Hematopoietic multipotent progenitor cell treated with erythropoietin and hydrocortisone succinate and interleukin-3 and kit ligand, for 15 days (in vitro differentiated cells): ENCODE data around the gene CABLES1.
"Not testable (repeated sequence)": the region's sequence is repeated elsewhere in the genome, so short reads cannot be mapped to it uniquely, and the experiment has no call there.

Source experiments
- DNase-seq: peaks from one replicate; pipeline ENCODE4 v3.0.0-alpha.2; 2015; ENCODE audit warnings: low spot score

Gene CABLES1

GRCh38 chr18:23241833-23242496 lies 106.7 kb downstream of the CABLES1 start:
- not testable (repeated sequence) for DNase-seq

- DNase-seq: no peak
These were observed 107.9 kb downstream of the CABLES1 start for GRCh38 chr18:23243178-23243577.

DNA sequence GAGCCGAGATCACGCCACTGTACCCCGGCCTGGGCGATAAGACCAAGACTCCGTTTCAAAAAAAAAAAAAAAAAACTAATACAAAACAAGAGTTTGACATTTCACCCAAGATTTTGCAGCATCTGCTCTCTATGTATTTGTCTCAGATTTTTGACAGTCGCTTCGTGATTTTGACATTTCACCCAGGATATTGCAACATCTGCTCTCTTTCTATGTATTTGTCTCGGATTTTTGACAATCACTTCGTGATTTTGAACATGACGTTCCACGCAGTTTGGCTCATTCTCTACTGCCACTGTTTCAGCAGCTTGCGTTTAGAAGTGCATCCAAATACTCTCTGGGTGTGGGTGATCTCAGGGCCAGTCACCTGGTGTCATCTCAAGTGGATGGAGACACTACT lies 108.5 kb downstream of the CABLES1 start:
- DNase-seq: no peak

DNA sequence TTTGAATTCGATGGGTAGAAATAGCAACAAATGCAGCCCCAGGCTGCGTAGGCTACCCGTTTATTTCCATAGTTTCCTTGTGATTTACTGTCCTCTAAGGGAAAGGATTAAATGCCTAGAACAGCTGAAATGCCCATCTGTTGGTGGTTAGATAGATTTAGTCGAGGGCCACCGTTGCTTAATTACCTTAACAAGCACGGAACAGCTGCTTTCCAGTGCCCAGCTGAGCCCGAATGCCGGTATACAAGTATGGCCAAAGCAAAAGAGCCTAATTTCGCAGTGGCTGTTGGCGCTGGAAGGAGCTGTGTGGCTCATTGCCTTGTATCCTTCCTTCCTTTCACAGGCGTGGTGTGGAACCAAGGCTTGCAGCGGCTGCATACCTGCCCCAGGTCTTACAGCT lies 109.1 kb downstream of the CABLES1 start:
- DNase-seq: no peak

GRCh38 chr18:23245461-23245860 lies 110.2 kb downstream of the CABLES1 start:
- DNase-seq: no peak

GRCh38 chr18:23247331-23247730 lies 112.0 kb downstream of the CABLES1 start:
- DNase-seq: no peak

- DNase-seq: no peak
These were observed 112.6 kb downstream of the CABLES1 start for GRCh38 chr18:23247896-23248295.

- DNase-seq: no peak
These were observed 113.5 kb downstream of the CABLES1 start for GRCh38 chr18:23248826-23249225.

DNA sequence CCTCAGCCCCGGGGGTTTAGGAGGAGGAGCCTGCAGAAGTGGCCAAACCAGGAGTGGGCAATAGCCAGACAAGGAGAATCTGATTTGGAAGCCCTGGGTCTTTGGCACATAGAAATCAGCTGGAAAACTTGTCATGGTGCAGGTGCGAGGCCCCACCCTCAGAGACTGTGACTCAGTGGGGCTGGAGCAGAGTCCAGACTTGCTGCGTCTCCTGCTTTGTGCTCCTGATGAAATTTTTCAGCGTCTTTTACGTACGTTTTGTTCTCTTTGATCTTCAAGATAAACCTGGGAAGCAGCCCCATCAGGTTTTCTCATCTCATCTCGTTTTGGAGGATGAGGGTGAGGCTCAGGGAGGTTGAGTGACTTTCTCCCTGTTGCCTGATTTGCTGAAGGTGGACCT lies 114.1 kb downstream of the CABLES1 start:
- no peak for DNase-seq

GRCh38 chr18:23250893-23251656 lies 115.8 kb downstream of the CABLES1 start:
- no peak for DNase-seq

GRCh38 chr18:23253630-23254029 lies 118.3 kb downstream of the CABLES1 start:
- no peak for DNase-seq

GRCh38 chr18:23257137-23257536 lies 121.9 kb downstream of the CABLES1 start:
- DNase-seq: no peak

- DNase-seq: no peak
These were observed 122.6 kb downstream of the CABLES1 start for GRCh38 chr18:23257686-23258565.

GRCh38 chr18:23258566-23259469 lies 123.5 kb downstream of the CABLES1 start:
- DNase-seq: no peak

DNA sequence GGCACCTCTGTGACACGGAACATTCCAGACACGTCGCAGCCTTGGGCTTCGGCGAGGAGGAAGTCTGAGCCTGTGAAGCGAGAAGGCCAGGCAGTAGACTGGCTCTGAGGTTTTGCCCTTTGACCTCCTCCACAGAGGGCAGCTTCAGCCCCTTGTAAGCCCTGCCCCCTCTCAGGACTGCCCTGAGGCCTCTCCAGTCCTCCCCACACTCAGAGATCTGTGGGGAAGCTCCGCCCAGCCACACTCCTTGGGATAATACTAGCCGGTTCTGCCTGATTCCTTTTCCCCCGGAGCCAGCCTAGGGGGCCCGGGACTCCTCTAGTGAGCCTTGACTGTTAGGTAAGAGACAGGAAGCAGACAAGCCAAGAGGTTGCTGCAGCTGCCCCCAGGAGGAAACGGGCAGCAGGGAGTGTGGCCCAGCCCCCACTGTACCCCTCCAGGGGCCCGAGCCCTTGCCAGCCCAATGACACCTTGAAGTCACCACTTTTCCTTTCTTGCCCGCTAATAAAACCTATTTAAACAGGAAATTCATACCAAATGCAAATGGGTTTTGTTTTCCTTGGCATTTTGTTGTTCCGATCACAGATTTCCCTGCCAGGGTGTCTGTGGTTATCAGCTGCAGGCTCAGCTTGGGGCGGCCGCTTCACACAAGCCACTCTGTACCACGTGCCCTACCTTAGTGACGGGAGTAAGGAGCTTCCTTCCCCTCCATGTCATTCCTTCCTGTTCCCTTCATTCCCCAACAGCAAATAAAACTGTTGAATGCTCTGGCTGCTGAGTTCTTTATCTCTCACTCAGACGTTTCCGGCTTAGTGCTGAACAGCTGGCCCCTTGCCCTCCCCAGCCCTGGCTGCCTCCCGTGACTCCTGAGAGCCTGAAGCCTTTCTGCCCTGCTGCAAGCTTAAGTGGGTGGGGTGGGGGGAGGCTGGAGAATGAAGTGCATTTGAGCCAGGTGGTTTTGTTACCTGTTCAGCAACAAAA lies 124.7 kb downstream of the CABLES1 start:
- DNase-seq: no peak

GRCh38 chr18:23260926-23261590 lies 125.8 kb downstream of the CABLES1 start:
- DNase-seq: no peak

DNA sequence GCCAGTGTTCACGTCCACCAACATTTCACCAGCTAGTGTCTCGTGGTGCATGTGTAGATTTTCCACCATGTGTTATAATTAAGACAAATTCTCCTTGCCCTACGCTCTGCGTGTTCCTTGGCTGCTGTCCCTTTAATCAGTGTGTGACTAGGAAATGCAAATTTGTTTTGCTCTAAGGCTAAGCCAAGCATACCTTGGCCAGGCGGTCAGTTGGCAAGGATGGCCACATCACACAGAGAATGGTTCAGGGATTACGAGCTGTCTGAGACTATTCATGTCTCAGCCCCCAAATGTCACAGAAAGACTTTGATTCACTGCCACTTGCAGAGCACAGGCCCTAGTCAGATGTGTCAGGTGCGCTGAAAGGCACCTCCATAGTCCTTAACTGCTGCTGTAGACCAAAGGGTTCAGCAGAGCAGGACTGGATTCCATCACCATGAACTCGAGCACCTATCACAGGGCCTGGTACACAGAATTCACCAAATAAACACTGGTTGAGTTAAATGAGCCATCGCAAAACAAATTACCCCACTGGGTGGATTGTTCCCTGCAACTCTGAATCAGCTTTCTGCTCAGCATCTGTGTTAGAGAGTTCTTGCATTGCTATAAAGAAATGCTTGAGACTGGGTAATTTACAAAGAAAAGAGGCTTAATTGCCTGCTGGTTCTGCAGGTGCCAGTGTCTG lies 128.4 kb downstream of the CABLES1 start:
- no peak for DNase-seq

GRCh38 chr18:23265682-23266399 lies 130.6 kb downstream of the CABLES1 start:
- DNase-seq: no peak
